ENCODE measurements around the gene OGFOD3.
A peak's percentile ranks its signal among the peaks of the same experiment; 100 is the strongest.
"Not testable (repeated sequence)": the region's sequence is repeated elsewhere in the genome, so short reads cannot be mapped to it uniquely, and the experiment has no call there.

The OGFOD3 gene

GRCh38 chr17:82386255-82386831 is 32.0 kb downstream of the OGFOD3 start:
- no peak for DNase-seq

GRCh38 chr17:82385559-82386254 is 32.7 kb downstream of the OGFOD3 start:
- no peak for DNase-seq

- DNase-seq, result peak; percentile 56 to 78
Measured at GRCh38 chr17:82384730-82385481, 33.5 kb downstream of the OGFOD3 start.

- peak in 1 of 2 experiments; percentile 30 for DNase-seq
Measured at GRCh38 chr17:82384051-82384729, 34.2 kb downstream of the OGFOD3 start.

GRCh38 chr17:82383411-82383810 is 35.0 kb downstream of the OGFOD3 start:
- peak; percentile 63 to 67 for DNase-seq

GRCh38 chr17:82382933-82383255 is 35.5 kb downstream of the OGFOD3 start:
- no peak for DNase-seq

GRCh38 chr17:82382220-82382932 is 36.0 kb downstream of the OGFOD3 start:
- DNase-seq, result not testable (repeated sequence)

- DNase-seq, result not testable (repeated sequence)
Measured at GRCh38 chr17:82381703-82382009, 36.7 kb downstream of the OGFOD3 start.

GRCh38 chr17:82380860-82381702 is 37.3 kb downstream of the OGFOD3 start:
- no peak for DNase-seq

GRCh38 chr17:82378741-82379021 is 39.7 kb downstream of the OGFOD3 start:
- no peak for DNase-seq

GRCh38 chr17:82377924-82378740 is 40.3 kb downstream of the OGFOD3 start:
- DNase-seq, result no peak

GRCh38 chr17:82377294-82377693 is 41.1 kb downstream of the OGFOD3 start:
- not testable (repeated sequence) for DNase-seq

- DNase-seq, result no peak
Measured at GRCh38 chr17:82376042-82376730, 42.2 kb downstream of the OGFOD3 start.

GRCh38 chr17:82375359-82376041 is 42.9 kb downstream of the OGFOD3 start:
- DNase-seq, result no peak

- DNase-seq, result no peak
Measured at GRCh38 chr17:82374626-82375331, 43.6 kb downstream of the OGFOD3 start.

- no peak for DNase-seq
Measured at GRCh38 chr17:82373731-82374625, 44.4 kb downstream of the OGFOD3 start.

- not testable (repeated sequence) for DNase-seq
Measured at GRCh38 chr17:82373072-82373452, 45.3 kb downstream of the OGFOD3 start.

Measured in SHP77 (cell line).